Hindlimb muscle (tissue), 1 donor: ENCODE results near the gene UBXN4. TPM values are rescaled to one million over a fixed set of nuclear protein-coding genes. Genes with fewer than 3 reads are reported as not detected.
"Not testable (repeated sequence)": the region's sequence is repeated elsewhere in the genome, so short reads cannot be mapped to it uniquely, and the experiment has no call there.

ENCODE experiments used
- DNase-seq: peaks from one replicate; pipeline ENCODE4 v3.0.0-alpha.2; 2013
- polyA plus RNA-seq: library from polyadenylated mRNA; unstranded; fragments of 120-200 nt; gene quantifications from one replicate; pipeline ENCODE4 v1.2.1, GENCODE V29; 2013; ENCODE audit not compliant: insufficient read length

The UBXN4 gene
- polyA plus RNA-seq, 1 donor: 66.9 TPM

- DNase-seq: no peak
These were observed 27.2 kb downstream of the UBXN4 start for GRCh38 chr2:135768863-135769262.

DNA sequence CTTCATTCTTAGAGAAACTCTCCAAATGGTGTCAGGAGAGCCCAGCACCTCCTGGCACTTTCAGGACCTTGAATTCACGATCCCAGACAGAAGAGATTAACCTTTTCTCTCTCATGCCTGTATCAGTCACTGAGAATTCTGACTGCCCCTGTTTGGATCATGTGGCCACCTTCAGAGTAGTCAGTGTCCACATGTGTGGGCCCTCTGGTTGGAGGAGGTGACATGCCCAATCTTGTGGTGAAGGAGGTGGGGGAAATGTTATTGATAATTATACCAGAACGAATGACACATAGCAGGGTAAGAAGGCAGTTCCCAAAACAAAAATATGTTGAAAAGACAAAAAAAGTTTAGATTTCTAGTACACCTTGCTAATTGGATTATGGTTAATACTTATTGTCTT is 31.7 kb downstream of the UBXN4 start:
- DNase-seq: no peak

GRCh38 chr2:135773917-135774316 is 32.3 kb downstream of the UBXN4 start:
- no peak for DNase-seq

DNA sequence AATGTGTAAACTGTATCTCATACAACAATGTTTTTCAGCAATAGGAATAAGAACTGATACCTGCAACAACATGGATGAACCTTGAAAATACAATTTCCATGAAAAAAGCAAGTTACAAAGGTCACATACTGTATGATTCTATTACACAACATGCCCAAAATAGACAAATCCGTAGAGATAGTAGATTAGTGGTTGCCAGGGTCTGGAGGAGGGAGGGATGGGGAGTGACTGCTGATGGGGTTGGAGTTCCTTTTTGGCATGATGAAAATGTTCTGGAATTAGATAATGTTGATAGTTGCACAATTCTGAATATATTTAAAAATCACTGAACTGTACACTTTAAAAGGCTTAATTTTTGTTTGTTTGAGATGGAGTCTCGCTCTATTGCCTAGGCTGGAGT is 33.8 kb downstream of the UBXN4 start:
- DNase-seq: no peak

DNA sequence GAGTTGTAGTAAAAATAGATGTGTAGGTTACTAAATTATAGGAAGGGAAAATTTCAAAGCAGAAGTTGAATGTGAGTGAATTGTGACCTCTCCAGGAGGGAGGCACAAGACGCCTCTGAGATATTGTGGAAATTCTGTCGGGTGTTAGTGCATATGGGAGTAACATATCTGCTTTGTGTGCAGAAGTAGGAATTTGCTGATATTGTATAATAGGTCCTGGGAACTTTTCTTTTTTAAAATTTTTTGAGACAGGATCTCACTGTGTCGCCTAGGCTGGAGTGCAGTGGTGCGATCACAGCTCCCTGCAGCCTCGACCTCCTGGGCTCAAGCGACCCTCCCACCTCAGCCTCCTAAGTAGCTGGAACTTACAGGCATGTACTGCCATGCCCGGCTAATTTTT is 34.7 kb downstream of the UBXN4 start:
- DNase-seq: no peak

DNA sequence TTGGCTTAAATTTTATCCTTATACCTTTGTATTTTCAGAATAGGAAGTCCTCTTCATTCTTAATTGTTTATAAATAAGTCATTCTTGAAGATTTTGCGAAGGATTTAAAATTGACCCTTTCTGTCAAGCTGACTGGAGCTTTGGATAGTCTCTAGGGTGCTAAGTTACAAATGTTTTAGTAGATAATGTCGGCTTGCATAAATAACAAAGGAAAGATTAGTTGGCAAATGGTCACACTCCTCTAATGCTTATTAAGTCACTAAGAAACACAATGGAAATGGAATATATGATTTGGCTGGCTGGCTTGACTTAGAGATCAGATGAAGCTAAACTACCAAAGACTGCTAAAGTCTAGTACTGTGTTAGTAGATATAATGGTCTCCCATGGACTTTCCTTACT is 40.6 kb downstream of the UBXN4 start:
- no peak for DNase-seq

DNA sequence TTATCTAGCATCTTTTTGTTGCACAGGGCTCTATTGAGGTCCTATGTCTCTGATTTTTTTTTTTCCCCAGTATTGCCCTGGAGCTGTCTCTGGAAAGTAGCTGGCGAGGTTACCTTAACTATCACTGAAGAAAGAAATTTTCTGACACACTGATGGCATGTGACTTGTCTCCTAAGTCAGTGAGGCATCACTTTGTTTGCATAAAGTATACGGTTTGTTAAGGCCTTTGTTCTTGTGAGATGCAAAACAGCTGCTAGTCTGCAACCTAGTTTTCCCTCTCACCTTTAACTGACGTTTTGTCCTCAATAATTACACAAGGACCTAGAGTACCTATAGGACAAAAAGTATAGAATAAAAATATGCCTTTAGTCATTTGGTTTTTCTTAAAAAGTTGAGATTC is 41.8 kb downstream of the UBXN4 start:
- no peak for DNase-seq

DNA sequence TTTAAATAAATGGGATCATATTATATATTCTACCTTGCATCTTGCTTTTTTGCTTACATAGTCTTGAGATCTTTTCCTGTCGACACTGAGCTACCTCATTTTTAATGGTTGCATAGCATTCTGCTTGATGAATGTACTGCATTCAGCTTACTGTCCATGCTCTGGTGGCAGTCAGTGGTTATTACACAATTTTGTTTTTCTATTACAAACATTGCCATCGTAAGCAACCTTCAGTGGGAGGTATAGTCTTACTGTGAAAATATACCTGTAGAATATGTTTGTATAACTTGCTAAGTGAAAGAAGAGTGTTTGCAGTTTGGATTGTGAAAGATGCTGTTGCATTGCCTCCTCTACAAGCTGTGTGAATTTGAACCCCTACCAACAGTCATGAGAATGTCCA is 43.4 kb downstream of the UBXN4 start:
- DNase-seq: no peak

DNA sequence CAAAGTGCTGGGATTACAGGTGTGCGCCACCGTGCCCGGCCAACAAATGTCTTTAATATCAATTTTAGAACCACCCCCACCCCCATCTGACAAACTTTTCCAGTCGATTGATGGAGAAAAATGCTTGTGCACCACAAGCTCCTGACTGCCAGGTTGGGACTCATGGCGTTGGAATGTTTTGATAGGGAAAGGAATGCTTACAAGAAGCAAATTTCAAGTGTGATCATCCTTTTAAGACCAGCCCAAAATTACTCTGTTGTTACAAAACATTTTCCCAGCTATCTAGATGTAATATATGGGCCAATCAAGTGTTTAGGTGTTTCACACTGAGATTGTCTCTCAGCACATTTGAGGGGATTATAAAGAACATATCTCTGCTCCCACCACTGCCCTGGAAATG is 45.2 kb downstream of the UBXN4 start:
- no peak for DNase-seq

- DNase-seq: no peak
These were observed 48.8 kb downstream of the UBXN4 start for GRCh38 chr2:135790423-135790822.

DNA sequence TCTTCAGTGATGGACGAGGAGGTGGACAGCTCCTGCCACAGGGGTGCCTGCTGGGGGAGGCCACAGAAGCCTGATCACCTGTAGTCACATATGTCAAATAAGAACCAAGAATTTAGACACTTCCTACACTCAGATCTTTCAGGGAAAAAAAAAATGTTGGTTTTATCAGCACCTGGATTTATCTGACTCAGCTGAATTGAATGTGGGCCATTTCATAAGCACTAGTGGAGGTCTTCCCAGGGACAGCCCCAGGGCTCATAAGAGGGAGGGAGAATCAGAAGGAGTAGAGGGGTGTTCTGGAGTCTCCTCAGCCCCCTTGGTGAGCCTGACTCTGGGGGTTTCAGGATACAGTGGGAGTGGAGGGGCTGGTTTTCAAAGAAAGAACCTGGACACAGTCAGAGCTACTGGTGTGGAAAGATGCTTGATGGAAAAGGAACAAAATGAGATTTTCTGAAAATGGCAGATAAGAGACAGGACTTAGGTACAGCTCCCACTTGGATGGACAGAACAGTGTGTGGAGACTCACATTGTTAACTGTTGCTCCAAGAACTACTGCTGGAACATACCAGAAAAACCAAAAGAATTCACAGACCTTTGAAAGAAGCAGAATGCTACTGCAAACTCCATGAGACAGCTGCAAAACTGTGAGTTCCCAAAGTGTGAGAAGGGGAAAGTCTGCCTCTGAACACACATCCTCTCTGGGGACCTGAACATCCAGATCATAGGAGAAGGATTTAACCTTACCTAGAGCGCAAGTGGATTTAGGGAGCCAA is 49.9 kb downstream of the UBXN4 start:
- DNase-seq: no peak

GRCh38 chr2:135792401-135793150 is 50.9 kb downstream of the UBXN4 start:
- DNase-seq: no peak

DNA sequence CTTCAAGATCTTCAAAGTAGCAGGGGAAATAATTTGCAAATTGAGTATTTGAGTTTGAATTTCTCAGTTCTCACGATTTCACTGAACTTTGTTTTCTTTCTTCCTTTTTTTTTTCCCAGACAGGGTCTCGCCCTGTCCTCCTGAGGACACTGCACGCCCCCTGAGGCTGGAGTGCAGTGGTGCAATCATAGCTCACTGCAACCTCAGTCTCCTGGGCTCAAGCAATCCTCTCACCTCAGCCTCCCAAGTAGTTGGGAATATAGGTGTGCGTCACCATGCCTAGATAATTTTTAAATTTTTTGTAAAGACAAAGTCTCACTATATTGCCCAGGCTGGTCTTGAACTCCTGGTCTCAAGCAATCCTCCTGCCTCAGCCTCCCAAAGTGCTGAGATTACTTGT is 54.0 kb downstream of the UBXN4 start:
- not testable (repeated sequence) for DNase-seq

DNA sequence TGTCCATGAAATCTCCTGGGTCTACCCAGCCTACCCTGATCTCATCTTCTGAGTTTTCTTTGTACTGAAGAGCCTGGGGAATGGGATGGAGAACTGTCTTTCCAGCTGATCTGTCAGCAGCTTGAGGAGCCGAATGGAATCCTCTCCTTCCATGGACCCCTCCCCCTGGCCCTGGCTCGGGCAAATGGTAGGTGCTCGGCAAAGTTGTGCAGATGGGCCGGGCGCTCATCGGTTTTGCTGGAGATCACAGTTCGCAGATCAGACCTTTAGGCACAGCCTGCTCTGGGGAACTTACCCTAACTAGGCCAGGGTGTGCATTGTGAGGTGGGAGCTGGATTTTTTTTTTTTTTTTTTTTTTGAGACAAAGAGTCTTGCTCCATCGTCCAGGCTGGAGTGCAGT is 55.0 kb downstream of the UBXN4 start:
- DNase-seq: no peak

- DNase-seq: peak; percentile 40
These were observed 56.0 kb downstream of the UBXN4 start for GRCh38 chr2:135797497-135798274.

DNA sequence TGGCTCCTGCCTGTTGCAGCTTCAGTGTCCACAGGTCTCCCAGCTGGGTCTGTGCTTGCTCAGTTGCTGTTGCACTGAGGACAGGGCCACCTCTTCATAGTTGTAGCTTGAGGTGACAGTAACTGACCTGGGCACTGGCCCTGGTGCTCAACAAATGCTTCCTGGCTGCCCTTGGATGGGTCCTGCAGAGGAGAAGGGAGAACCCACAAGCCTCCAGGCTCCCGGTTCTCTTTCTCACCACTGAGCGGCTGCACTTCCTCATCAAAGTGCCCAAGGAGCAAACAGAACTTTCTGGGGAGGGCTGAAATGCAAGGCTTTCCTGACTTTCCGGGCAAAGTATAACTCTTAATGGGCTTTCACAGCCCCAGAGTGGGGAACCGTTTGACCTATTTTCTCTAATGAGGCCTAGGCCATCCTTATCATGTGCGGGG is 56.6 kb downstream of the UBXN4 start:
- DNase-seq: no peak

- no peak for DNase-seq
These were observed 57.1 kb downstream of the UBXN4 start for GRCh38 chr2:135798762-135799161.

DNA sequence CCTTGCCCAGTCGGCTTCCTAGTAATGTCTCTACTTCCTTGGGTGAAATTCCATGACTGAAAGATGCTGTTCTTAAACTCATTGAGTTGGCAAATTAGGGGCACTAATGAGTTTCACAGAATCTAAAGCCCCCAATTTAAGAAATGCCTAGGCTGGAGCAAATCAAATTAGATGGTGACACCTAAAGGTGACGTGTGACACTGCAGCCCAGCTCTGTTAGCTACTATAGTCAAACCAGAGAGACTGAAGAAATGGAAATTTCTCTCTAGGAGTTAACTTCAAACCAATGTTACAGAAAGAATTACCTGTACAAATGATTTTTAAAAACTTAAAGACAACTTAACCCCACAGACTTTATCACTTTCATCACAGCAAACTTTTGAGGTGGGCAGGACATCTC is 58.1 kb downstream of the UBXN4 start:
- DNase-seq: no peak

DNA sequence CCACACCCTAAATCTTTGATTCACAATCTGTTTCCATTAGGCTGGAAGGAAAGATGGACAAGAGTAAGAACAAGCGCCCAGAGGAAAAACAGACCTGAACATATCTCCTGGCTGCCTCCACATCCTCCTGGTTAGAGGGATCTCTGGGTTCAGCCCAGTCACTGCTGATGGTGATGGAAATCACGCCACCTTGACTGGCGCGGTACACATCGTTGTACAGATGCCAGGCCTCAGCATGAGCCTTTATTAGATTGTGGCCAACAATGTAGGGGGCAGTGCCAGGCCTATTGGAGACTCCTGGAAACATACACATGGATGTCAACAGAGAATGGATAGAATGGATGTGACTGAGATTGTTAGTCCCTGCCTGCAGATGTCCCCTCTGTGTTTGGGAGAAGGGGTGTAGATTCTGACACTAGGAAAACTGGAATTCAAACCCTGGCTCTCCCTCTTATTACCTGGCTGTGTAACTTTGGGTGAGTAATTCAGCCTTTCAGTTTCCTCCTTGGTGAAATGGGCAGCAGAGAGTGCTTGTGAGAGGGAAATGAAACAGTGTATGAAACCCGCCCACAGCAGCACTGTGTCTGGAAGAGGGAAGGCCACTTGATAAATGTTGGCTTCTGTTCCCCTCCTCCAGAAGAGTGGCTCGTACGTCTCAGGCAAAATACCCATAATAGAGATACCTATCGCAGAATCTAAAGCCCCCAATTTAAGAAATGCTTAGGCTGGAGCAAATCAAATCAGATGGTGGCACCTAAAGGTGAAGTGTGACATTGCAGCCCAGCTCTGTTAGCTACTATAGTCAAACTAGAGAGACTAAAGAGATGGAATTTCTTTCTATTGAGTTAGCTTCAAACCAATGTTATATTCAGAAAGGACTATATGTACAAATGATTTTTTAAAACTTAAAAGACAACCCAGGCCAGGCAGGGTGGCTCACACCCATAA is 59.1 kb downstream of the UBXN4 start:
- DNase-seq: no peak

DNA sequence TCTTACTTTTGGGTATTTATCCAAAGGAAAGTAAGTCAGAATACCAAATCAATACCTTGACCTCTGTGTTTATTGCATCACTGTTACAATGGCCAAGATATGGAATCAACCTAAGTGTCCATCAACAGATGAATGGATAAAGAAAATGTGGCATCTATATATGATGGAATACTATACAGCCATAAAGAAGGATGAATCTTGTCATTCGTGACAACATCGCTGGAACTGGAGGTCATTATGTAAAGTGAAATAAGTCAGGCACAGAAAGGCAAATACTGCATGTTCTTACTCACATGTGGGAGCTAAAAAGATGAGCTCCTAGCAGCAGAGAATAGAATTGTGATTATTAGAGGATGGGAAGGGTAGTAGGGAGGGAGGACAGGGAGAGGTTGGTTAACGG is 60.7 kb downstream of the UBXN4 start:
- DNase-seq: no peak

- DNase-seq: no peak
These were observed 61.6 kb downstream of the UBXN4 start for GRCh38 chr2:135803278-135803677.

DNA sequence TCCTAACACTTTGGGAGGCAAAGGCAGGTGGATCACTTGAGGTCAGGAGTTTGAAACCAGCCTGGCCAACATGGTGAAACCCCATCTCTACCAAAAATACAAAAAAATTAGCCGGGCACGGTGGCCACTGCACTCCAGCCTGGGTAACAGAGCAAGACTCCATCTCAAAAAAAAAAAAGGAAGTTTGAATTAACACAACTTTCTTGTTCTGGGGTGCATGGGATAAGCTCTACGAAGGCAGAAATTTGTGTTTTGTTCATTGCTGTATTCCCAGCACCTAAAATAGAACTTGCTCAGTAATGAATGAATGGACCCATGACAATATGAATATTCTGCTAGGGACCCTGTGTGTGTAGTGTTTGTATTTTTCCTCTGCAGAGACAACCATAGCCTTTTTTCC is 66.2 kb downstream of the UBXN4 start:
- not testable (repeated sequence) for DNase-seq
